Measurements from ENCODE around the gene ZNF629.

The ZNF629 gene

DNA sequence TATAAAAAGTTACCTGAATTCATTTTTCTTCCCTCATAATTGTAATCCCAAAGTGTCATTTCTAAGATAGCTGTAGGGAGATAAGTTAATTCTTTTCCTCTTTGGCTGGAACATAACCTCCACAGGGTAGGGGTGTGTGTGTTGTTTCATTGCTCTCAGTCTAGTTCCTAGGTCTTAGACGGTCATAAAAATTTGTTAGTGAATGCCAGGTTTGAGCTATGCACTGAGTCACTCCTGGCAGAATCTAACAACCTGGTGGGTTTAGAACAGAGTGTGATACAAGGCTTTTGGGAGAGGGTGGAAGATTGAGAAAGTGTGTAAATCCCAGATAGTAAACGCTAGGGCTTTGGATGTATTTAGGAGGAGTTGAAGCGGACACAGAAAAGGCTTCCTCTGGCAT is 39.7 kb downstream of the ZNF629 start:
- DNase-seq = peak; percentile 23

DNA sequence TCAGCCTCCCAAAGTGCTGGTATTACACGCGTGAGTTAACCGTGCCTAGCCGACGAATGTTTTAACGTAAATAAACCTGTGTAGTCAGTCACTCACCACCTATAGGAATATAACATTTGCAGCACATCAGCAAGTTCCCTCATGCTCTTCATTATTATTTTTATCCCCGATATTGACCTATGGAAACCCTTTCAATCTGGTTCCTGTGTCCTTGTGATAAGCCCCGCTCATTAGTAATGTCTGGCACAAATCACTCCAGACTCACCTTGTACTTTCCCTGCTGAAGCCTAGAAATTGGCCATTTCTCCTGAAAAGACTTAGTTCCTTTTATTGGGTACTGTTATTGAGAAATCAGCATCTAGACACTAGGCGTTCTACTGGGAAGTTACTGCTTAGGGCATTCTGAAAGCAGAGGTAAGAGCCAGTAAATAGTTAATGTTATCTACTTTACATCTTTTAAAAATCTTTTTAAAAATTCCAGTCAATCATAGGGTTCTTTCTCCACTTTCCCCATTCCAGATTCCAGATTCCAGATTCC is 40.3 kb downstream of the ZNF629 start:
- no peak for DNase-seq

DNA sequence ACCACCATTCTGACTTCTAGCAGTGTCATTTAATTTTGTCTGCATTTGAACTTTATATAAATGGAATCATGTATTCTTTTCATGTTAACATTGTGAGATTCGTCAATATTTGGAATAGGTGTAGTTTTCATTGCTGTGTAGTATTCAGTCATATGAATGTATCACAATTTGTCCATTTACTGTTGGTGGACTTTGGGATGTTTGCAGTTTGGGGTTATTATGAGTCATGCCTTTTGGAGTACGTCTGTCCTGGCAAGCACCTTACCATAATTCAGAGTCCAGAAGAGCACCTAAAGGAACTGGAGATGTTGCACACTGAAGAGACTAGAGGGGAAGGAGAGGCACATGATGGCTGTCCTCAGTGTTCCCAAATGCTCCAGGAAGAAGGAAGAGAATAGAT is 41.9 kb downstream of the ZNF629 start:
- no peak for DNase-seq

DNA sequence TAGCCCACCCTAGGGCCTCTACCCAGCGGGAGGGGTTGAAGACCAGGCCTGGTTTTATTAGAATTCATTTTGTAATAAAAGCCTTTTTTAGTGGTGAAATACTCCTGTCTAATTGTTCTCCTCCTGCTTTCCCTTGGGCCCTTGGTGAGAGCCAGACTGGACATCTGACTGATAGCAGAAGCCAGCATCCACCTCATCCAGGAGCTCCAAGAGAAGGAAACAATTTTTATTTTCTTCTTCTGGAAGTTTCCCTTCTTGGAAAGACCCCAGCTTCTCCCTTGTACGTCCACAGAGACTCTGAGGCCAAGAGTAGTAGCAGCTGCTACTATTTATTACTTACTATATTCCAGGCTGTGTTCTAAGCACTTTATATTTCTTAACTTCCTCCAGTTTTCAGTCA is 42.8 kb downstream of the ZNF629 start:
- DNase-seq = no peak

DNA sequence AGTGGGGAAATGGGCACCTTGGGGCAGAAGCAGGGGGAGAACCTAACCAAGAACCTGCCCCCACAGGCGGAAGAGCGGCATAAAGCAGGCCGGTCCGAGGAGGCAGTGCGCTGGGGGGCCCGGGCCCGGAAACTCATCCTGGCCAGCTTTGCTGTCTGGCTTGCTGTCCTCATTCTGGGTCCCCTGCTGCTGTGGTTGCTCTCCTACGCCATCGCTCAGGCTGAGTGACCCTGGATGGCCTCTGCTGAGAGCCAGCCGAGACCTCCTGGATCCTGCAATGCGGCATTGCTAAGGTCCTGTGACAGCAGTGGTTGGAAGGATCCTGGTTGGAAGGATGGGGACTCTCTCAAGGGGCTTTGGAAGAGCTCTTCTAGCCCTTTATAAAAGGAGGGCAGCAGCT is 43.3 kb downstream of the ZNF629 start:
- DNase-seq = no peak

DNA sequence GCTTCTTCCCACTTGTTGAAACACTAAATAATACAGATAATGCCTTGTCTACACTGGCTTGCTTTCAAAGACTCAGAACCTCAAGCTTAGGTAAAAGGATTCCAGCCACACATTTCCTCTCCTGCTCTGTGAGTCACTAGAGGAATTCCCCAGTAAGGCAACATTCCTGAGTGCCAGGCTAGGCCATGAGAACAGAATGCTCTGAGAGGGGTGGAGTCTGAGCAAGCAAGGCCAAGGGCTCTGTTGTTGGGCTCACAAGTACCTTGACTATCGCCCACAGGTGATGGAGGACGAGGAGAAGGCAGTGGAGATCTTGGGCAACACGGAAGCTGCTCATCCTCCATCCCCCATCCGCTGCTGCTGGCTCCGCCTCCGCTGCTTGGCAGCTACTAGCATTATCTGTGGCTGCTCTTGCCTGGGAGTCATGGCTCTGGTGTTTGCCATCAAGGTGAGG is 45.5 kb downstream of the ZNF629 start:
- peak; percentile 79 for DNase-seq

DNA sequence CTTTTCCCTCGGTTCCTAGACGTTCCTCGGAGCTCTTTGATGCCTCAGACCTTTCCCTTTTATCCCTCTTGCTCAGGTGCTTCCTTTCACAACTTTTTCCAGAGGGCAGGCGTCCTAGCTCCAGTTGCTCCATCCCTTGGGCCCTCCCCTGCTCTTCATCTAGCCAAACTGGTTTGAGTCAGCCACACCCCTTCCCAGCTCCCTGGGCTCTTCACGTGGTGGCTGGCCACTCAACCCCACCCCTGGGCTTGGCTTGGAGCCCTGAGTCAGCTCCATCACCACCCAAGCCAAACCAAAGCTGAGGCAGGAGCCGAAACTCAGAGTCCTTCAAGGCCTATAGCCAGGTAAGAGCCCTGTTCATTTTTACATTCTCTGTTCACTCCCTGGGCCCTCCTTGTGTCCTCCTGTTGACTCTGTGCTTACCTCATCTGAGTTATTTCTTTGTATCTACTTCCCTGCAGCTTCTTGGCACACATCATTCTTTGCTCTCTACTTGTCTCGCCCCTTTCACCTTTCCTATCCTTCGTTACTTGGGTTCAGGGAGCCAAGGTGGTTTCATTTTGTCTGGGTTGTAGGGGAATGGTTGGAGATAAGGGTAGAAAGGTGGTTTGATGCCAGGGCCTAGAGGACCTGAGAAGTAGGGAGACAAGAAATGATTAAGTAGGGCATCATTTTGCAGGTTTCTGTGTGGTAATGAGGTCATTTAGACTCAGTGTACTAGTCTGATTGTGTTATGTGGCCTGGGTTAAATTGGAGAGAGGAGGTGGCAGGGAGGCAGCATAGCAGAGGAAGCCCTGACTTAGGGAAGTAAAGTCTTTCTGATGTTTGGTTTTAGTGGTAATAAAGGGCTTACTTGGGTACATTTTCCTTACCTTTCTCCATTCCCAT is 46.4 kb downstream of the ZNF629 start:
- DNase-seq = peak; percentile 44

DNA sequence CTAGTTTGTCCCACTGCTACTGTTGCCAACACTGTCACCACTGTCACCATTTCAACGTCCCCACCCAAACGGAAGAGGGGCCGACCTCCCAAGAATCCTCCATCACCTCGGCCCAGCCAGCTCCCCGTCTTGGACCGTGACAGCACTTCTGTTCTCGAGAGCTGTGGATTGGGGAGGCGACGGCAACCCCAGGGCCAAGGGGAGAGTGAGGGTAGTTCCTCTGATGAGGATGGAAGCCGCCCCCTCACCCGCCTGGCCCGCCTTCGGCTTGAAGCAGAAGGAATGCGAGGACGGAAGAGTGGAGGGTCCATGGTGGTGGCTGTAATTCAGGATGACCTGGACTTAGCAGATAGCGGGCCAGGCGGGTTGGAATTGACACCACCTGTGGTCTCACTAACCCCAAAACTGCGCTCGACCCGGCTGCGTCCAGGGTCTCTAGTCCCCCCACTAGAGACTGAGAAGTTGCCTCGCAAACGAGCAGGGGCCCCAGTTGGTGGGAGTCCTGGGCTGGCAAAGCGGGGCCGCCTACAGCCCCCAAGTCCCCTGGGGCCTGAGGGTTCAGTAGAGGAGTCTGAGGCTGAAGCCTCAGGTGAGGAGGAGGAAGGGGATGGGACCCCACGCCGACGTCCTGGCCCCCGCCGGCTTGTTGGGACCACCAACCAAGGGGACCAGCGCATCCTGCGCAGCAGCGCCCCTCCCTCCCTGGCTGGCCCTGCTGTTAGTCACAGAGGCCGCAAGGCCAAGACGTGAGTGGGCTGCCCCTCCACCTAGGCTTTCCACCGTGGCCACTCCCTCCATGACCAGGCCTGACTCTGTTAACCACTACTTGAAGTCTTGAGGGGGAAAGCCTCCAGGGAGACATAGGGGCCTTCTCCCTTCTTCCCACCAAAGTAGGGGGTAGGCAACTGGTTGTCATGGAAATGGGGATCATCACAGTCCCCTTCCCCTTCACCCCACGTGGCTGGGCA is 47.7 kb downstream of the ZNF629 start:
- DNase-seq = no peak

DNA sequence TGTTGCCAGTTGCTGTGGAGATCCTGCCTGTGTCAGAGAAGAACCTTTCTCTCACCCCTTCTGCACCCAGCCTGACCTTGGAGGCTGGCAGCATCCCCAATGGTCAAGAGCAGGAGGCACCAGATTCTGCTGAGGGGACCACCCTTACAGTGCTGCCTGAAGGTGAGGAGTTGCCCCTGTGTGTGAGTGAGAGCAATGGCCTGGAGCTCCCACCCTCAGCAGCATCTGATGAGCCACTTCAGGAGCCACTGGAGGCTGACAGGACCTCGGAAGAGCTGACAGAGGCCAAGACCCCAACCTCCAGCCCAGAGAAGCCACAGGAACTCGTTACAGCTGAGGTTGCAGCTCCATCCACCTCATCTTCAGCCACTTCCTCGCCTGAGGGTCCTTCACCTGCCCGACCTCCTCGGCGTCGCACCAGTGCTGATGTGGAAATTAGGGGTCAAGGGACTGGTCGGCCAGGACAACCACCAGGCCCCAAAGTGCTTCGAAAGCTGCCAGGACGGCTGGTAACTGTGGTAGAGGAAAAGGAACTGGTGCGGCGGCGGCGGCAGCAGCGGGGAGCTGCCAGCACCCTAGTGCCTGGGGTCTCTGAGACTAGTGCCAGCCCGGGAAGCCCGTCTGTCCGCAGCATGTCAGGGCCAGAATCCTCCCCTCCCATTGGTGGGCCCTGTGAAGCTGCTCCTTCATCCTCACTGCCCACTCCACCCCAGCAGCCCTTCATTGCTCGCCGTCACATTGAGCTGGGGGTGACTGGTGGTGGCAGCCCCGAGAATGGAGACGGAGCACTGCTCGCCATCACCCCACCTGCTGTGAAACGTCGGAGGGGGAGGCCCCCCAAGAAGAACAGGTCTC is 49.0 kb downstream of the ZNF629 start:
- no peak for DNase-seq

DNA sequence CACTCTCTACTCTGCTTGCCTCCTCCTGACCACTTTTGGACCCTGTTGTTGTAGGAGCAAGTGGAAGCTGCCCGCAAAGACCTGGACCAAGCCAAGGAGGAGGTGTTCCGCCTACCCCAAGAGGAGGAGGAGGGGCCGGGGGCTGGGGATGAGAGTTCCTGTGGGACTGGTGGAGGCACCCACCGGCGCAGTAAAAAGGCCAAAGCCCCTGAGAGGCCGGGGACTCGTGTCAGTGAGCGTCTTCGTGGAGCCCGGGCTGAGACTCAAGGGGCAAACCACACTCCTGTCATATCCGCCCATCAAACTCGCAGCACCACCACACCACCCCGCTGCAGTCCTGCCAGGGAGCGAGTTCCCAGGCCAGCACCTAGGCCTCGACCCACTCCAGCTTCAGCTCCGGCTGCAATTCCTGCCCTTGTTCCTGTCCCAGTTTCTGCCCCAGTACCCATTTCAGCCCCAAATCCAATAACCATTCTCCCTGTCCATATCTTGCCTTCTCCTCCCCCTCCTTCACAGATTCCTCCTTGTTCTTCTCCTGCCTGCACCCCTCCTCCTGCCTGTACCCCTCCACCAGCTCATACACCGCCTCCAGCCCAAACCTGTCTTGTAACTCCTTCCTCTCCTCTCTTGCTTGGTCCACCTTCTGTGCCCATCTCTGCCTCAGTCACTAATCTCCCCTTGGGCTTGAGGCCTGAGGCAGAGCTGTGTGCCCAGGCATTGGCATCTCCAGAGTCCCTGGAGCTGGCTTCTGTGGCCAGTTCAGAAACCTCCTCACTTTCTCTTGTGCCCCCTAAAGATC is 49.8 kb downstream of the ZNF629 start:
- no peak for DNase-seq

DNA sequence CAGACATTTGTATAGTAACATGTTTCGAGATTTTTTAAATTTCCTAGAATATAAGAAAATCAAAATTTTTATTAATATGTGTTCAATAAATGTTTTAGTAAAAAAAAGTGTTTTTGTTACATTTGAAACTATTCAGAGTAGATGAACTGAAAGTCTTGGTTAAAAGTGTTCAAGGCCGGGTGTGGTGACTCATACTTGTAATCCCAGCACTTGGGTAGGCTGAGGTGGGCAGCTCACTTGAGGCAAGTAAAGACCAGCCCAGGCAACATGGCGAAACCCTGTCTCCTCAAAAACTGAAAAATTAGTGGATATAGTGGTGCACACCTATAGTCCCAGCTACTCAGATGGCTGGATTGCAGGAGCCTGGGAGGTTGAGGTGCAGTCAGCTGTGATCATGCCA is 55.6 kb downstream of the ZNF629 start:
- DNase-seq = no peak

DNA sequence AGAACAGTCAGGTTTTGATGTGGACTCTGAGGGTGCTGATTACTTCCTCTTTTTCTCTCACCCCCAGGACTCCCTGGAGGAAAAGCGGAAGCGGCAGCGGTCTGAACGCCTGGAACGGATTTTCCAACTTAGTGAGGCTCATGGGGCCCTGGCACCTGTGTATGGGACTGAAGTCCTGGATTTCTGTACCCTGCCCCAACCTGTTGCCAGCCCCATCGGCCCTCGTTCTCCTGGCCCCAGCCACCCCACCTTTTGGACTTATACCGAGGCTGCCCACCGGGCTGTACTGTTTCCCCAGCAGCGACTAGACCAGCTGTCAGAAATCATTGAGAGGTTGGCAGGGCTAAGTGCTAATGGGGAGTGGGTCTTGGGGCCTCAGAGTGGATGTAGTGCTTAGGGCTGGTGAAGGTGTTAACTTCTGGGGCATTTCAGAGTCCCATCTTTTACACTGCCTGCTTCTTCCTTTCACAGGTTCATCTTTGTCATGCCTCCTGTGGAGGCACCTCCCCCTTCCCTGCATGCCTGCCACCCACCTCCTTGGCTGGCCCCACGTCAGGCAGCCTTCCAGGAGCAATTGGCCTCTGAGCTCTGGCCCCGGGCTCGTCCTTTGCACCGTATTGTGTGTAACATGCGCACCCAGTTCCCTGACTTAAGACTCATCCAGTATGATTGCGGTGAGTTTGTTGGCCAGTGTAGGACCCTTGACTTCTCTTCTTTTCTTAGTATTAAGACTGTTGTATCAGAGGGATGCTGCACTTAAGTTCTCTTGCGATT is 57.9 kb downstream of the ZNF629 start:
- DNase-seq = no peak

Measured in fibroblast of upper back skin (primary cell).